Activated T-cell treated with anti-CD3 and anti-CD28 coated beads for 24 hours (primary cell): ENCODE measurements around the gene KIF20A.
"Not testable (repeated sequence)": the region's sequence is repeated elsewhere in the genome, so short reads cannot be mapped to it uniquely, and the experiment has no call there.

ENCODE experiments used
- DNase-seq: peaks from one replicate; pipeline ENCODE4 v3.0.0-alpha.2; 2020; ENCODE audit warnings: low read depth

The KIF20A gene

GRCh38 chr5:138178516-138179276 is at the start of gene KIF20A, which contains the start of gene BRD8:
KIF20A (plus strand) TSS chr5:138179112; CDS start chr5:138179681, 569 bp downstream.
BRD8 (minus strand) TSS chr5:138178630; CDS start chr5:138178614, 16 bp downstream.
- DNase-seq = peak; percentile 85

- DNase-seq = no peak
Measured at GRCh38 chr5:138129347-138129746, 49.6 kb upstream of the KIF20A start.

- DNase-seq = no peak
Measured at GRCh38 chr5:138132543-138132942, 46.4 kb upstream of the KIF20A start.

- no peak for DNase-seq
Measured at GRCh38 chr5:138138949-138139780, 39.7 kb upstream of the KIF20A start, which contains the start of gene NME5. NME5 (minus strand) TSS chr5:138139428; CDS start chr5:138138780, 648 bp downstream.

GRCh38 chr5:138139781-138140090 is 39.2 kb upstream of the KIF20A start:
- no peak for DNase-seq

GRCh38 chr5:138140268-138140667 is 38.6 kb upstream of the KIF20A start:
- DNase-seq = no peak

- DNase-seq = no peak
Measured at GRCh38 chr5:138141734-138142133, 37.2 kb upstream of the KIF20A start.

- DNase-seq = not testable (repeated sequence)
Measured at GRCh38 chr5:138143578-138143977, 35.3 kb upstream of the KIF20A start.

GRCh38 chr5:138148811-138149210 is 30.1 kb upstream of the KIF20A start:
- no peak for DNase-seq

GRCh38 chr5:138149530-138149929 is 29.4 kb upstream of the KIF20A start:
- no peak for DNase-seq

GRCh38 chr5:138155977-138156376 is 22.9 kb upstream of the KIF20A start:
- DNase-seq = not testable (repeated sequence)

- DNase-seq = no peak
Measured at GRCh38 chr5:138157626-138158025, 21.3 kb upstream of the KIF20A start.

GRCh38 chr5:138159666-138160065 is 19.2 kb upstream of the KIF20A start:
- no peak for DNase-seq

- DNase-seq = no peak
Measured at GRCh38 chr5:138160706-138161105, 18.2 kb upstream of the KIF20A start.

GRCh38 chr5:138163721-138164120 is 15.2 kb upstream of the KIF20A start:
- DNase-seq = no peak

- no peak for DNase-seq
Measured at GRCh38 chr5:138169124-138169523, 9.8 kb upstream of the KIF20A start.

- no peak for DNase-seq
Measured at GRCh38 chr5:138170299-138170698, 8.6 kb upstream of the KIF20A start.

- no peak for DNase-seq
Measured at GRCh38 chr5:138177941-138178515, 884 bp upstream of the KIF20A start.

- no peak for DNase-seq
Measured at GRCh38 chr5:138179277-138179857, 455 bp downstream of the KIF20A start.

- DNase-seq = no peak
Measured at GRCh38 chr5:138180183-138180782, 1.4 kb downstream of the KIF20A start.

GRCh38 chr5:138180841-138181240 is 1.9 kb downstream of the KIF20A start:
- DNase-seq = no peak

- DNase-seq = no peak
Measured at GRCh38 chr5:138182808-138183207, 3.9 kb downstream of the KIF20A start.
